Smooth muscle cell (in vitro differentiated cells): ENCODE data around the gene HTR3A. TPM values are rescaled to one million over a fixed set of nuclear protein-coding genes. Genes with fewer than 3 reads are reported as not detected.

Experiments used
- DNase-seq: peaks from one replicate; lab custom pipeline; 2025; ENCODE audit not compliant: unreplicated experiment; lab: John Stamatoyannopoulos, UW
- H2AFZ ChIP-seq: fragments of 200-600 bp; sonication (generic); 2 replicates; pipeline ENCODE4 v1.6.0; 2016; ENCODE audit warnings: antibody characterized with exemption, low read depth, mild to moderate bottlenecking
- H3F3A ChIP-seq: fragments of 200-600 bp; sonication (generic); 2 replicates; pipeline ENCODE4 v1.6.0; 2017; ENCODE audit warnings: antibody characterized with exemption, low read depth
- H3K27ac ChIP-seq: fragments of 200-600 bp; sonication (generic); 2 replicates; pipeline ENCODE4 v1.5.1; 2016; ENCODE audit warnings: low read depth, mild to moderate bottlenecking
- H3K27me3 ChIP-seq: fragments of 200-600 bp; sonication (generic); 2 replicates; pipeline ENCODE4 v1.6.1; 2016; ENCODE audit warnings: low read depth, mild to moderate bottlenecking
- H3K36me3 ChIP-seq: fragments of 200-600 bp; sonication (generic); 2 replicates; pipeline ENCODE4 v1.5.1; 2016; ENCODE audit warnings: low read depth
- H3K4me1 ChIP-seq: fragments of 200-600 bp; sonication (generic); 2 replicates; pipeline ENCODE4 v1.5.1; 2016; ENCODE audit warnings: low read depth
- H3K4me2 ChIP-seq: fragments of 200-600 bp; sonication (generic); 2 replicates; pipeline ENCODE4 v1.6.0; 2016; ENCODE audit warnings: mild to moderate bottlenecking
- H3K4me3 ChIP-seq: fragments of 200-600 bp; sonication (generic); 2 replicates; pipeline ENCODE4 v1.5.1; 2016; ENCODE audit warnings: mild to moderate bottlenecking
- H3K79me2 ChIP-seq: fragments of 200-600 bp; sonication (generic); 2 replicates; pipeline ENCODE4 v1.6.0; 2016; ENCODE audit warnings: low read depth, mild to moderate bottlenecking
- H3K9ac ChIP-seq: fragments of 200-600 bp; sonication (generic); 2 replicates; pipeline ENCODE4 v1.6.0; 2016; ENCODE audit warnings: low read depth
- H3K9me3 ChIP-seq: fragments of 200-600 bp; sonication (generic); replicated peaks from 2 replicates; pipeline ENCODE4 v1.5.1; 2016; ENCODE audit warnings: low read depth
- H4K20me1 ChIP-seq: fragments of 200-600 bp; sonication (generic); 2 replicates; pipeline ENCODE4 v1.6.0; 2016; ENCODE audit warnings: low read depth
- CTCF ChIP-seq: fragments of 200-600 bp; sonication (generic); IDR thresholded peaks from 2 replicates; pipeline ENCODE4 v1.5.1; 2017; ENCODE audit warnings: borderline replicate concordance, mild to moderate bottlenecking, antibody characterized with exemption; ENCODE audit not compliant: insufficient read depth, poor library complexity, severe bottlenecking
- WGBS: methylation state at CpG from one replicate; pipeline ENCODE4 v1.1.7; 2016; ENCODE audit warnings: low lambda C conversion rate; 5-methylcytosine and 5-hydroxymethylcytosine counted together
- polyA plus RNA-seq: library from polyadenylated mRNA; unstranded; fragments of >200 nt; fragmentation: Nextera tagmentation; extraction: Ambion mirVana; gene quantifications from 2 replicates; pipeline ENCODE4 v1.2.1, GENCODE V29; 2016
- total RNA-seq: library from RNA; depleted of rRNA; stranded (reverse); fragments of >200 nt; gene quantifications from 2 replicates; pipeline ENCODE4 v1.2.3, GENCODE V29; 2014

The HTR3A gene
- total and polyA plus RNA-seq, 2 experiments from 2014 or later: not detected

- H3K27me3 ChIP-seq: peaks cover 55% of the 10 kb centered on the region
- H3K27ac ChIP-seq: no peak overlapping the region
- no peaks in the 10 kb centered on the region for H3K36me3 ChIP-seq
- TF ChIP-seq CTCF: no peak
- no peak overlapping the region for H3K4me2 ChIP-seq
- H2AFZ ChIP-seq: no peak overlapping the region
- no peaks in the 10 kb centered on the region for H3F3A ChIP-seq
- DNase-seq: no peak
- H3K79me2 ChIP-seq: no peaks in the 10 kb centered on the region
- no peak overlapping the region for H3K4me3 ChIP-seq
- H3K4me1 ChIP-seq: no peaks in the 10 kb centered on the region
- 88% methylated on average over 18 of the region's 18 CpGs for WGBS
- H3K9ac ChIP-seq: no peak overlapping the region
- no peaks in the 10 kb centered on the region for H3K9me3 ChIP-seq
- H4K20me1 ChIP-seq: no peaks in the 10 kb centered on the region
These were observed 11.6 kb downstream of the HTR3A start for GRCh38 chr11:113986351-113987140.

GRCh38 chr11:113989381-113989780, 14.5 kb downstream of the HTR3A start:
- DNase-seq: no peak
- H3K27ac ChIP-seq: no peak overlapping the region
- peaks cover 8% of the 10 kb centered on the region for H3K4me1 ChIP-seq
- no peaks in the 10 kb centered on the region for H3K79me2 ChIP-seq
- no peak overlapping the region for H2AFZ ChIP-seq
- no peak overlapping the region for H3K9ac ChIP-seq
- H3F3A ChIP-seq: no peaks in the 10 kb centered on the region
- H3K4me2 ChIP-seq: no peak overlapping the region
- 79% methylated on average over 15 of the region's 15 CpGs for WGBS
- no peaks in the 10 kb centered on the region for H3K9me3 ChIP-seq
- no peaks in the 10 kb centered on the region for H3K36me3 ChIP-seq
- no peak for TF ChIP-seq CTCF
- H4K20me1 ChIP-seq: no peaks in the 10 kb centered on the region
- H3K27me3 ChIP-seq: peaks cover 47% of the 10 kb centered on the region
- no peak overlapping the region for H3K4me3 ChIP-seq

GRCh38 chr11:113989916-113990315, 15.0 kb downstream of the HTR3A start:
- Histone ChIP-seq H3K9me3 (no peaks in the 10 kb centered on the region), H3F3A (no peaks in the 10 kb centered on the region), H3K79me2 (no peaks in the 10 kb centered on the region), H3K4me3 (no peak overlapping the region), H3K9ac (no peak overlapping the region), H3K27me3 (peaks cover 48% of the 10 kb centered on the region), H3K36me3 (no peaks in the 10 kb centered on the region), H3K4me2 (no peak overlapping the region), H4K20me1 (no peaks in the 10 kb centered on the region), H2AFZ (no peak overlapping the region), H3K27ac (no peak overlapping the region), H3K4me1 (peaks cover 8% of the 10 kb centered on the region)
- DNase-seq: no peak
- no peak for TF ChIP-seq CTCF
- 70% methylated on average over 2 of the region's 2 CpGs for WGBS

GRCh38 chr11:113991170-113991569, 16.3 kb downstream of the HTR3A start:
- no peak overlapping the region for H3K4me2 ChIP-seq
- no peak overlapping the region for H3K9ac ChIP-seq
- no peaks in the 10 kb centered on the region for H3K9me3 ChIP-seq
- WGBS: 23% methylated on average over 4 of the region's 4 CpGs
- H3K27me3 ChIP-seq: peaks cover 51% of the 10 kb centered on the region
- no peak overlapping the region for H2AFZ ChIP-seq
- no peak for TF ChIP-seq CTCF
- no peaks in the 10 kb centered on the region for H4K20me1 ChIP-seq
- H3K4me1 ChIP-seq: peaks cover 8% of the 10 kb centered on the region
- DNase-seq: no peak
- H3K27ac ChIP-seq: no peak overlapping the region
- no peaks in the 10 kb centered on the region for H3F3A ChIP-seq
- H3K36me3 ChIP-seq: no peaks in the 10 kb centered on the region
- H3K79me2 ChIP-seq: no peaks in the 10 kb centered on the region
- H3K4me3 ChIP-seq: no peak overlapping the region
